IMR-90 (cell line): ENCODE measurements around the gene TMEM235. TPM values are rescaled to one million over a fixed set of nuclear protein-coding genes. Genes with fewer than 3 reads are reported as not detected.

Experiments used
- ATAC-seq: fragments of 200-7000 bp; cut with Tn5 transposase; 2 replicates; pipeline ENCODE4 v1.9.1; 2020; ENCODE audit warnings: low read depth, mild to moderate bottlenecking, moderate library complexity
- BruUV-seq: library from RNA; stranded (reverse); fragments of 400-500 nt; replicated peaks from 2 replicates; lab custom pipeline; 2021; lab: Mats Ljungman, UMichigan
- CTCF ChIA-PET: fragments of 300-600 bp; formaldehyde crosslinking; extraction: SDS; loops from one replicate; lab custom pipeline; 2021; ENCODE audit warnings: antibody characterized with exemption; lab: Yijun Ruan, JAX
- POLR2A ChIA-PET: fragments of 300-600 bp; sonication (Branson Sonifier 250); formaldehyde crosslinking; loops from one replicate; lab custom pipeline; 2022; ENCODE audit warnings: antibody characterized with exemption; ENCODE audit not compliant: unreplicated experiment; lab: Charles Lee
- DNase-seq: peaks from one replicate; pipeline ENCODE4 v3.0.0; 2013
- H2AFZ ChIP-seq: replicated peaks from 2 replicates; pipeline ENCODE3; 2013; ENCODE audit warnings: low read length, mild to moderate bottlenecking; ENCODE audit not compliant: poor library complexity
- H2AK5ac ChIP-seq: 2 replicates; pipeline ENCODE4 v1.6.1; 2013; ENCODE audit warnings: low read depth, low read length, inconsistent platforms
- H2AK9ac ChIP-seq: replicated peaks from 2 replicates; pipeline ENCODE3; 2013; ENCODE audit warnings: mild to moderate bottlenecking, low read depth, low read length, moderate library complexity; ENCODE audit not compliant: poor library complexity
- H2BK120ac ChIP-seq: 2 replicates; pipeline ENCODE4 v1.6.1; 2013; ENCODE audit warnings: low read depth, low read length, inconsistent platforms
- H2BK15ac ChIP-seq: 3 replicates; pipeline ENCODE4 v1.6.1; 2013; ENCODE audit warnings: low read depth, low read length, inconsistent platforms
- H2BK20ac ChIP-seq: 2 replicates; pipeline ENCODE4 v1.6.1; 2013; ENCODE audit warnings: low read depth, mild to moderate bottlenecking, inconsistent platforms, low read length, moderate library complexity
- H2BK5ac ChIP-seq: 2 replicates; pipeline ENCODE4 v1.6.1; 2013; ENCODE audit warnings: mild to moderate bottlenecking, low read depth, low read length, inconsistent platforms; ENCODE audit not compliant: poor library complexity, severe bottlenecking
- H3K14ac ChIP-seq: replicated peaks from 2 replicates; pipeline ENCODE4 v1.6.1; 2013; ENCODE audit warnings: low read depth, low read length, inconsistent platforms
- H3K18ac ChIP-seq: 2 replicates; pipeline ENCODE4 v1.6.1; 2013; ENCODE audit warnings: low read depth, low read length, control low read depth
- H3K23ac ChIP-seq: 2 replicates; pipeline ENCODE4 v1.6.1; 2013; ENCODE audit warnings: low read depth, low read length, inconsistent platforms
- H3K27ac ChIP-seq: 2 replicates; pipeline ENCODE4 v1.5.1; 2013; ENCODE audit warnings: mild to moderate bottlenecking, control low read depth, low read length; ENCODE audit not compliant: insufficient read depth
- H3K27me3 ChIP-seq: 2 replicates; pipeline ENCODE4 v1.6.1; 2013; ENCODE audit warnings: low read length; ENCODE audit not compliant: control insufficient read depth, insufficient read depth
- H3K36me3 ChIP-seq: 2 replicates; pipeline ENCODE4 v1.6.1; 2013; ENCODE audit warnings: low read length, mixed read lengths; ENCODE audit not compliant: control insufficient read depth, insufficient read depth
- H3K4ac ChIP-seq: 2 replicates; pipeline ENCODE4 v1.6.1; 2013; ENCODE audit warnings: low read depth, low read length, inconsistent platforms
- H3K4me1 ChIP-seq: 2 replicates; pipeline ENCODE4 v1.6.1; 2013; ENCODE audit warnings: low read length, mixed read lengths; ENCODE audit not compliant: control insufficient read depth, insufficient read depth
- H3K4me2 ChIP-seq: 2 replicates; pipeline ENCODE4 v1.6.1; 2013; ENCODE audit warnings: low read depth, mild to moderate bottlenecking, control low read depth, low read length, moderate library complexity
- H3K4me3 ChIP-seq: 2 replicates; pipeline ENCODE4 v1.5.1; 2013; ENCODE audit warnings: low read depth, mild to moderate bottlenecking, control low read depth, low read length, moderate library complexity; ENCODE audit not compliant: insufficient read depth
- H3K56ac ChIP-seq: 2 replicates; pipeline ENCODE4 v1.6.1; 2013; ENCODE audit warnings: low read length, inconsistent platforms; ENCODE audit not compliant: insufficient read depth; ENCODE audit errors: extremely low read depth
- H3K79me1 ChIP-seq, 2 experiments: 2 replicates each; pipeline ENCODE4 v1.6.1; 2013; ENCODE audit warnings: low read length in 2 of 2, inconsistent platforms in 1 of 2, low read depth in 1 of 2
- H3K9ac ChIP-seq: 2 replicates; pipeline ENCODE4 v1.6.1; 2013; ENCODE audit warnings: low read depth, low read length, control low read depth
- H3K9me1 ChIP-seq: 2 replicates; pipeline ENCODE4 v1.6.1; 2013; ENCODE audit warnings: low read length, inconsistent platforms; ENCODE audit not compliant: insufficient read depth
- H3K9me3 ChIP-seq: 2 replicates; pipeline ENCODE4 v1.6.1; 2013; ENCODE audit warnings: low read length; ENCODE audit not compliant: control insufficient read depth, insufficient read depth
- H4K20me1 ChIP-seq: 2 replicates; pipeline ENCODE4 v1.6.1; 2013; ENCODE audit warnings: low read length, inconsistent platforms; ENCODE audit not compliant: insufficient read depth
- H4K5ac ChIP-seq: 2 replicates; pipeline ENCODE4 v1.6.1; 2013; ENCODE audit warnings: mild to moderate bottlenecking, low read depth, low read length, control low read depth
- H4K8ac ChIP-seq, 2 experiments: 2 replicates each; pipeline ENCODE4 v1.6.1; 2013; ENCODE audit warnings: low read depth in 2 of 2, low read length in 2 of 2, control low read depth in 1 of 2, inconsistent platforms in 1 of 2
- H4K91ac ChIP-seq: 2 replicates; pipeline ENCODE4 v1.6.1; 2013; ENCODE audit warnings: low read depth, low read length, inconsistent platforms; ENCODE audit not compliant: insufficient read depth
- BHLHE40 ChIP-seq: fragments of 150-350 bp; IDR thresholded peaks from 2 replicates; pipeline ENCODE4 v1.6.1; 2016; ENCODE audit warnings: mild to moderate bottlenecking, low read depth, low read length
- CEBPB ChIP-seq: IDR thresholded peaks from 2 replicates; pipeline ENCODE4 v1.6.1; 2012; ENCODE audit warnings: low read depth, low read length, improper control_type of control experiment
- CHD1 ChIP-seq: IDR thresholded peaks from 2 replicates; pipeline ENCODE4 v1.6.1; 2012; ENCODE audit warnings: low read depth, low read length, improper control_type of control experiment
- CTCF ChIP-seq: conservative IDR thresholded peaks from 2 replicates; pipeline ENCODE4 v1.5.1; 2012; ENCODE audit warnings: mild to moderate bottlenecking, low read depth, low read length, improper control_type of control experiment
- ELK1 ChIP-seq: fragments of 150-350 bp; IDR thresholded peaks from 2 replicates; pipeline ENCODE4 v1.6.1; 2016; ENCODE audit warnings: low read depth, mild to moderate bottlenecking, low read length, moderate library complexity, borderline replicate concordance
- FOS ChIP-seq: fragments of 150-350 bp; IDR thresholded peaks from 2 replicates; pipeline ENCODE4 v1.6.1; 2016; ENCODE audit warnings: low read depth, low read length
- MAFK ChIP-seq: IDR thresholded peaks from 2 replicates; pipeline ENCODE4 v1.6.1; 2012; ENCODE audit warnings: low read depth, low read length, improper control_type of control experiment
- MAZ ChIP-seq: IDR thresholded peaks from 2 replicates; pipeline ENCODE4 v1.6.1; 2012; ENCODE audit warnings: low read depth, mild to moderate bottlenecking, low read length, improper control_type of control experiment, moderate library complexity, borderline replicate concordance
- MXI1 ChIP-seq: IDR thresholded peaks from 2 replicates; pipeline ENCODE4 v1.6.1; 2012; ENCODE audit warnings: low read depth, mild to moderate bottlenecking, low read length, moderate library complexity, borderline replicate concordance
- NFE2L2 ChIP-seq: fragments of 150-350 bp; IDR thresholded peaks from 2 replicates; pipeline ENCODE4 v1.6.1; 2016; ENCODE audit warnings: low read depth, mild to moderate bottlenecking, low read length
- POLR2A ChIP-seq: IDR thresholded peaks from 2 replicates; pipeline ENCODE4 v1.6.1; 2012; ENCODE audit warnings: mild to moderate bottlenecking, low read depth, low read length
- RAD21 ChIP-seq: IDR thresholded peaks from 2 replicates; pipeline ENCODE4 v1.6.1; 2012; ENCODE audit warnings: low read length, improper control_type of control experiment
- RCOR1 ChIP-seq: IDR thresholded peaks from 2 replicates; pipeline ENCODE4 v1.6.1; 2012; ENCODE audit warnings: mild to moderate bottlenecking, low read length, improper control_type of control experiment; ENCODE audit not compliant: insufficient replicate concordance
- RFX5 ChIP-seq: IDR thresholded peaks from 2 replicates; pipeline ENCODE4 v1.8.0; 2012; ENCODE audit warnings: low read depth, mild to moderate bottlenecking, low read length, moderate library complexity
- SMC3 ChIP-seq: fragments of 150-350 bp; IDR thresholded peaks from 2 replicates; pipeline ENCODE4 v1.6.1; 2016; ENCODE audit warnings: low read depth, mild to moderate bottlenecking, antibody characterized with exemption, low read length, moderate library complexity
- USF2 ChIP-seq: fragments of 150-350 bp; IDR thresholded peaks from 2 replicates; pipeline ENCODE4 v1.6.1; 2017; ENCODE audit warnings: mild to moderate bottlenecking, antibody characterized with exemption, low read length, low read depth
- WGBS, 2 experiments: methylation state at CpG; one replicate each; pipeline versions ENCODE4 v1.1.5 to v1.1.7; 2013; ENCODE audit warnings: missing lambda C conversion rate in 2 of 2; ENCODE audit not compliant: insufficient read length in 1 of 2; ENCODE audit errors: extremely low coverage in 2 of 2; 5-methylcytosine and 5-hydroxymethylcytosine counted together
- dilution Hi-C: fragments of 300-500 bp; cut with HindIII; formaldehyde crosslinking; loops from one replicate; pipeline ENCODE4 v1.14.3; 2018; ENCODE audit warnings: low sequenced_read_pairs; ENCODE audit not compliant: unreplicated experiment
- in situ Hi-C: fragments of 300-500 bp; cut with MboI; formaldehyde crosslinking; loops from 3 replicates; pipeline ENCODE4 v1.14.3; 2019; ENCODE audit warnings: low sequenced_read_pairs, inconsistent platforms, mixed read lengths
- intact Hi-C: fragments of 100-400 bp; cut with micrococcal nuclease; formaldehyde crosslinking; loops from 2 replicates; pipeline ENCODE4 v1.10.0; 2022
- polyA plus RNA-seq, 3 experiments: library from polyadenylated mRNA; depleted of rRNA; stranded (reverse); fragments of >200 nt; gene quantifications; 2 replicates each; pipeline ENCODE4 v1.2.3, GENCODE V29; 2012; ENCODE audit warnings: low replicate concordance in 1 of 3
- total RNA-seq: library from RNA; depleted of rRNA; stranded (reverse); fragments of >200 nt; gene quantifications from 2 replicates; pipeline ENCODE4 v1.2.3, GENCODE V29; 2012

TMEM235 gene
- total and polyA plus RNA-seq, 2 of the 4 experiments (the other 2 are of a cell fraction) = not detected

GRCh38 chr17:78289004-78289403 is 57.6 kb downstream of the TMEM235 start:
- no TSS peak for BruUV-seq
- ChIA-PET CTCF (interaction anchor here (0.8 kb wide), 1 partner anchor 69 kb away, joined by 5 read pairs; no protein-coding TSS in a partner anchor), POLR2A (no interaction called here)
- H3K27me3 ChIP-seq = no peaks in the 10 kb centered on the region
- no peak overlapping the region for H4K8ac ChIP-seq
- peaks cover 0 to 4% of the 10 kb centered on the region in 2 experiments; a peak in 1 of 4 replicates for H3K79me1 ChIP-seq
- no peak overlapping the region for H2AFZ ChIP-seq
- H4K91ac ChIP-seq = no peak overlapping the region
- no peak overlapping the region for H2AK9ac ChIP-seq
- DNase-seq (no peak), ATAC-seq (no peak)
- no peak overlapping the region for H3K14ac ChIP-seq
- H2BK5ac ChIP-seq = no peak overlapping the region
- no peak overlapping the region for H3K18ac ChIP-seq
- H2BK120ac ChIP-seq = no peak overlapping the region
- H4K5ac ChIP-seq = no peak overlapping the region
- 0 out of 3 replicates have a peak overlapping the region, but pooled peaks have one; percentile 21 for H2BK15ac ChIP-seq
- intact Hi-C loops = loop anchor here (1.0 kb wide), 2 partner anchors 71 to 133 kb away; partner anchors contain the start of gene SOCS3
- H3K23ac ChIP-seq = no peak overlapping the region
- H2BK20ac ChIP-seq = no peak overlapping the region
- dilution Hi-C loops = no loop called here
- H3K9me1 ChIP-seq = peaks cover 3% of the 10 kb centered on the region
- no peaks in the 10 kb centered on the region for H3K9me3 ChIP-seq
- H3K9ac ChIP-seq = no peak overlapping the region
- no peak overlapping the region for H3K4me3 ChIP-seq
- H2AK5ac ChIP-seq = no peak overlapping the region
- no peak overlapping the region for H3K56ac ChIP-seq
- 75% methylated on average over 5 of the region's 6 CpGs; no CpG with 5 or more reads in 1 of the 2 experiments for WGBS, 2 experiments
- H3K36me3 ChIP-seq = no peaks in the 10 kb centered on the region
- in situ Hi-C loops = no loop called here
- H4K20me1 ChIP-seq = no peaks in the 10 kb centered on the region; the same call in 1 of the 2 replicates
- no peak overlapping the region for H3K27ac ChIP-seq
- TF ChIP-seq MXI1 (no peak), RFX5 (no peak), ELK1 (no peak), CTCF (no peak), MAFK (no peak), NFE2L2 (no peak), RAD21 (no peak), BHLHE40 (no peak), CHD1 (no peak), RCOR1 (no peak), USF2 (no peak), MAZ (no peak), FOS (no peak), POLR2A (no peak), SMC3 (no peak), CEBPB (no peak)
- peaks cover 3% of the 10 kb centered on the region; the same call in 1 of the 2 replicates for H3K4me1 ChIP-seq
- H3K4ac ChIP-seq = no peak overlapping the region
- no peak overlapping the region for H3K4me2 ChIP-seq
